K562 (cell line): Measurements from ENCODE around the gene PI4KA. TPM values are rescaled to one million over a fixed set of nuclear protein-coding genes. Genes with fewer than 3 reads are reported as not detected.

ENCODE experiments used
- CBFB ChIP-seq: sonication (generic); formaldehyde crosslinking; IDR thresholded peaks from 2 replicates; pipeline ENCODE4 v1.4.0; 2020; ENCODE audit warnings: mild to moderate bottlenecking, missing genetic modification reagents
- CTCF ChIP-seq, 3 experiments: IDR thresholded peaks in 2 of 3; conservative IDR thresholded peaks in 1 of 3; 2 replicates each; pipeline ENCODE4 v1.5.1; 2011 to 2012; ENCODE audit warnings: low read length in 3 of 3, mild to moderate bottlenecking in 3 of 3, control low read depth in 2 of 3, improper control_type of control experiment in 1 of 3, inconsistent platforms in 1 of 3, low read depth in 1 of 3, mixed read lengths in 1 of 3, moderate library complexity in 1 of 3; ENCODE audit not compliant: insufficient read depth in 2 of 3
- EGR1 ChIP-seq: fragments of 450-650 bp; conservative IDR thresholded peaks from 2 replicates; pipeline ENCODE4 v1.6.1; 2017; ENCODE audit warnings: mild to moderate bottlenecking
- GATAD2B ChIP-seq: fragments of 450-650 bp; IDR thresholded peaks from 2 replicates; pipeline ENCODE4 v1.6.1; 2017; ENCODE audit warnings: mild to moderate bottlenecking, borderline replicate concordance
- HDAC3 ChIP-seq: fragments of 450-650 bp; IDR thresholded peaks from 2 replicates; pipeline ENCODE4 v1.6.1; 2018; ENCODE audit warnings: borderline replicate concordance, mild to moderate bottlenecking, moderate library complexity; ENCODE audit not compliant: partially characterized antibody
- HLTF ChIP-seq: fragments of 450-650 bp; IDR thresholded peaks from 2 replicates; pipeline ENCODE4 v1.6.1; 2016
- PCBP1 ChIP-seq: fragments of 200-400 bp; formaldehyde crosslinking; IDR thresholded peaks from 2 replicates; pipeline ENCODE4 v1.6.1; 2018; ENCODE audit warnings: mild to moderate bottlenecking, low read depth, low read length; ENCODE audit not compliant: poor library complexity, severe bottlenecking
- SRF ChIP-seq, 2 experiments: fragments of 250-450, 450-650 bp in 1 of 2; sonication (Bioruptor Pico) in 1 of 2; sonication (generic) in 1 of 2; formaldehyde crosslinking; IDR thresholded peaks; 2 replicates each; pipeline versions ENCODE4 v1.5.0 to v1.5.1; 2020 to 2022; ENCODE audit warnings: mild to moderate bottlenecking in 1 of 2, missing genetic modification reagents in 1 of 2
- TCF7L2 ChIP-seq: fragments of 150-350 bp; IDR thresholded peaks from 2 replicates; pipeline ENCODE4 v1.6.1; 2016; ENCODE audit warnings: low read depth, mild to moderate bottlenecking, low read length, moderate library complexity
- THRAP3 ChIP-seq: fragments of 450-650 bp; IDR thresholded peaks from 2 replicates; pipeline ENCODE4 v1.6.1; 2016; ENCODE audit warnings: mild to moderate bottlenecking, inconsistent platforms, borderline replicate concordance
- TOE1 ChIP-seq, 2 experiments: fragments of 450-650 bp in 1 of 2; sonication (generic) in 1 of 2; formaldehyde crosslinking in 1 of 2; IDR thresholded peaks; 2 replicates each; pipeline versions ENCODE4 v1.7.1 to v1.8.0; 2016 to 2022; ENCODE audit warnings: borderline replicate concordance in 2 of 2, mild to moderate bottlenecking in 2 of 2, antibody characterized with exemption in 1 of 2, inconsistent platforms in 1 of 2, low read depth in 1 of 2, missing genetic modification reagents in 1 of 2, moderate library complexity in 1 of 2
- ZBTB12 ChIP-seq: fragments of 250-450 bp; sonication (Bioruptor Pico); IDR thresholded peaks from 2 replicates; pipeline ENCODE4 v1.4.0; 2020
- ZNF134 ChIP-seq: fragments of 250-450 bp; sonication (Bioruptor Pico); conservative IDR thresholded peaks from 2 replicates; pipeline ENCODE4 v1.4.0; 2020
- ZNF609 ChIP-seq: sonication (generic); formaldehyde crosslinking; IDR thresholded peaks from 2 replicates; pipeline ENCODE4 v1.8.1; 2023; ENCODE audit warnings: missing genetic modification reagents, mild to moderate bottlenecking, borderline replicate concordance
- ZNF717 ChIP-seq: fragments of 250-450 bp; sonication (Bioruptor Pico); IDR thresholded peaks from 2 replicates; pipeline ENCODE4 v1.5.0; 2021
- ZNF740 ChIP-seq, 3 experiments: fragments of 200-800 bp in 1 of 3; sonication (Bioruptor generic) in 1 of 3; sonication (generic) in 1 of 3; formaldehyde crosslinking in 1 of 3; IDR thresholded peaks; 2 replicates each; pipeline versions ENCODE4 v1.6.1 to v1.8.0; 2016 to 2022; ENCODE audit warnings: mild to moderate bottlenecking in 2 of 3, missing compliant biosample characterization in 2 of 3, missing genetic modification characterization in 2 of 3, missing genetic modification reagents in 1 of 3
- ZNF79 ChIP-seq: fragments of 250-450 bp; sonication (Bioruptor Pico); IDR thresholded peaks from 2 replicates; pipeline ENCODE4 v1.4.0; 2020; ENCODE audit warnings: low read depth, mild to moderate bottlenecking, moderate library complexity
- polyA plus RNA-seq, 8 experiments: library from polyadenylated mRNA; depleted of rRNA in 4 of 8; stranded (reverse) in 5 of 8; unstranded in 3 of 8; fragments of >200 nt; fragmentation: Nextera tagmentation in 2 of 8; fragmentation: Illumina TruSeq in 1 of 8; extraction: Ambion mirVana in 2 of 8; extraction: Trizol in 1 of 8; gene quantifications; 2 replicates each; pipeline versions ENCODE4 v1.2.1 to v1.2.3, GENCODE V29; 2011 to 2014; ENCODE audit warnings: inconsistent platforms in 1 of 8, missing spikeins in 1 of 8
- total RNA-seq, 7 experiments: library from RNA; depleted of rRNA in 6 of 7; stranded (reverse); fragments of >200 nt in 6 of 7; fragmentation: Illumina TruSeq in 2 of 7; extraction: Trizol in 2 of 7; gene quantifications; 2 replicates each; pipeline versions ENCODE4 v1.2.1 to v1.2.3, GENCODE V29; 2011 to 2021; ENCODE audit warnings: low replicate concordance in 1 of 7

Gene PI4KA
- total and polyA plus RNA-seq, 9 of the 15 experiments (the other 6 are each of a cell fraction or from before 2014, with no cell fraction given): 7.3 to 187 (median 84.7) TPM

- TF ChIP-seq TOE1 (IDR thresholded peaks at IDR 0.05; ENCODE audit: borderline replicate concordance) (no peak), TOE1 (CRISPR knock-in tag; IDR thresholded peaks at IDR 0.05; ENCODE audit: borderline replicate concordance, low read depth) (no peak), PCBP1 (no peak), TCF7L2 (no peak), HLTF (no peak), THRAP3 (no peak), SRF (CRISPR knock-in tag; IDR thresholded peaks at IDR 0.05) (no peak), HDAC3 (no peak), ZNF717 (CRISPR knock-in tag) (no peak), ZNF79 (0 out of 2 replicates have a peak, but pooled peaks have one; percentile 44), EGR1 (no peak), CTCF (IDR thresholded peaks at IDR 0.05 in 2 of 3, conservative IDR thresholded peaks at IDR 0.05 in 1 of 3; ENCODE audit: insufficient read depth in 2 of 3, low read depth in 1 of 3, low read length in 3 of 3) (no peak), ZNF609 (CRISPR knock-in tag) (no peak), CBFB (CRISPR knock-in tag) (no peak), ZNF740 (CRISPR knock-in tag; IDR thresholded peaks at IDR 0.05) (no peak), ZNF740 (tag; IDR thresholded peaks at IDR 0.05) (no peak), ZNF134 (0 out of 2 replicates have a peak, but pooled peaks have one; percentile 53), GATAD2B (no peak), ZBTB12 (CRISPR knock-in tag) (peak; percentile 57; the same call in 1 of the 2 replicates)
Observed at GRCh38 chr22:20840646-20841371, 17.8 kb downstream of the PI4KA start (continued).
